Measurements from ENCODE around the gene MKKS. TPM values are rescaled to one million over a fixed set of nuclear protein-coding genes. Genes with fewer than 3 reads are reported as not detected.

Gene MKKS
- total and polyA plus RNA-seq, 2 donors from 2014 or later = 17.8 to 49.2 TPM

- DNase-seq (no peak), FAIRE-seq (peak; percentile 29)
- no peak overlapping the region for H3K4me3 ChIP-seq (ENCODE audit: low read length in 3 of 3)
- TF ChIP-seq, protein P1, sequence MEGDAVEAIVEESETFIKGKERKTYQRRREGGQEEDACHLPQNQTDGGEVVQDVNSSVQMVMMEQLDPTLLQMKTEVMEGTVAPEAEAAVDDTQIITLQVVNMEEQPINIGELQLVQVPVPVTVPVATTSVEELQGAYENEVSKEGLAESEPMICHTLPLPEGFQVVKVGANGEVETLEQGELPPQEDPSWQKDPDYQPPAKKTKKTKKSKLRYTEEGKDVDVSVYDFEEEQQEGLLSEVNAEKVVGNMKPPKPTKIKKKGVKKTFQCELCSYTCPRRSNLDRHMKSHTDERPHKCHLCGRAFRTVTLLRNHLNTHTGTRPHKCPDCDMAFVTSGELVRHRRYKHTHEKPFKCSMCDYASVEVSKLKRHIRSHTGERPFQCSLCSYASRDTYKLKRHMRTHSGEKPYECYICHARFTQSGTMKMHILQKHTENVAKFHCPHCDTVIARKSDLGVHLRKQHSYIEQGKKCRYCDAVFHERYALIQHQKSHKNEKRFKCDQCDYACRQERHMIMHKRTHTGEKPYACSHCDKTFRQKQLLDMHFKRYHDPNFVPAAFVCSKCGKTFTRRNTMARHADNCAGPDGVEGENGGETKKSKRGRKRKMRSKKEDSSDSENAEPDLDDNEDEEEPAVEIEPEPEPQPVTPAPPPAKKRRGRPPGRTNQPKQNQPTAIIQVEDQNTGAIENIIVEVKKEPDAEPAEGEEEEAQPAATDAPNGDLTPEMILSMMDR (IDR thresholded peaks at IDR 0.05; ENCODE audit: borderline replicate concordance, extremely low read depth, insufficient read depth) = no peak
- H3K9me3 ChIP-seq (ENCODE audit: control insufficient read depth in 2 of 3, insufficient read depth in 1 of 3, low read length in 3 of 3) = no peaks in the 10 kb centered on the region
- intact Hi-C loops (cut with DNase I) = no loop called here
- H3K27me3 ChIP-seq (ENCODE audit: control insufficient read depth, insufficient read depth, low read length) = no peaks in the 10 kb centered on the region
- H3K36me3 ChIP-seq (ENCODE audit: control insufficient read depth in 2 of 3, insufficient read depth in 3 of 3, low read length in 3 of 3) = no peaks in the 10 kb centered on the region
- no peak overlapping the region for H3K27ac ChIP-seq (ENCODE audit: low read depth in 2 of 2, low read length in 2 of 2)
- no peaks in the 10 kb centered on the region for H3K4me1 ChIP-seq (ENCODE audit: control insufficient read depth in 2 of 3, insufficient read depth in 2 of 3, low read depth in 1 of 3, low read length in 3 of 3)
- no peak overlapping the region for H3K9ac ChIP-seq (ENCODE audit: low read length in 3 of 3)
Measured at GRCh38 chr20:10369723-10370090, 64.3 kb downstream of the MKKS start.

DNA sequence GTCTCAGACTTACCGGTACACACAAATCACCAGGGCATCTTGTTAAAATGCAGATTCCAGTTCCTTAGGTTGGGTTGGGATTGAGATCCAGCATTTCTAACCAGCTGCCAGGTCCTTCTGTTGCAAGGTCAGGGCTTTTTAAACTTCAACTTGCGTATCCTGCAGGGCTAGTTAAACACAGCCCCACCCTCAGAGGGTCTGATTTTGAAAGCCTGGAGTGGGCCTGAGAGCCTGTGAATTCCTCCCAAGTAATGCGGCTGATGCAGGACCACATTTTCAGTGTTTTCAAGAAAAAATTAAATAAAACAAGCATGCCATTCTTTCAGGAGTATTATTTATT is 65.3 kb downstream of the MKKS start:
- no peak overlapping the region for H3K9ac ChIP-seq (ENCODE audit: low read length in 3 of 3)
- DNase-seq = no peak
- intact Hi-C loops (cut with DNase I) = no loop called here
- H3K36me3 ChIP-seq (ENCODE audit: control insufficient read depth in 2 of 3, insufficient read depth in 3 of 3, low read length in 3 of 3) = no peaks in the 10 kb centered on the region
- no peaks in the 10 kb centered on the region for H3K9me3 ChIP-seq (ENCODE audit: control insufficient read depth in 2 of 3, insufficient read depth in 1 of 3, low read length in 3 of 3)
- no peaks in the 10 kb centered on the region for H3K27me3 ChIP-seq (ENCODE audit: control insufficient read depth, insufficient read depth, low read length)
- FAIRE-seq = no peak
- no peak overlapping the region for H3K27ac ChIP-seq (ENCODE audit: low read depth in 2 of 2, low read length in 2 of 2)
- H3K4me3 ChIP-seq (ENCODE audit: low read length in 3 of 3) = no peak overlapping the region
- no peaks in the 10 kb centered on the region for H3K4me1 ChIP-seq (ENCODE audit: control insufficient read depth in 2 of 3, insufficient read depth in 2 of 3, low read depth in 1 of 3, low read length in 3 of 3)
- TF ChIP-seq, protein P1 (IDR thresholded peaks at IDR 0.05; ENCODE audit: borderline replicate concordance, extremely low read depth, insufficient read depth) = no peak

DNA sequence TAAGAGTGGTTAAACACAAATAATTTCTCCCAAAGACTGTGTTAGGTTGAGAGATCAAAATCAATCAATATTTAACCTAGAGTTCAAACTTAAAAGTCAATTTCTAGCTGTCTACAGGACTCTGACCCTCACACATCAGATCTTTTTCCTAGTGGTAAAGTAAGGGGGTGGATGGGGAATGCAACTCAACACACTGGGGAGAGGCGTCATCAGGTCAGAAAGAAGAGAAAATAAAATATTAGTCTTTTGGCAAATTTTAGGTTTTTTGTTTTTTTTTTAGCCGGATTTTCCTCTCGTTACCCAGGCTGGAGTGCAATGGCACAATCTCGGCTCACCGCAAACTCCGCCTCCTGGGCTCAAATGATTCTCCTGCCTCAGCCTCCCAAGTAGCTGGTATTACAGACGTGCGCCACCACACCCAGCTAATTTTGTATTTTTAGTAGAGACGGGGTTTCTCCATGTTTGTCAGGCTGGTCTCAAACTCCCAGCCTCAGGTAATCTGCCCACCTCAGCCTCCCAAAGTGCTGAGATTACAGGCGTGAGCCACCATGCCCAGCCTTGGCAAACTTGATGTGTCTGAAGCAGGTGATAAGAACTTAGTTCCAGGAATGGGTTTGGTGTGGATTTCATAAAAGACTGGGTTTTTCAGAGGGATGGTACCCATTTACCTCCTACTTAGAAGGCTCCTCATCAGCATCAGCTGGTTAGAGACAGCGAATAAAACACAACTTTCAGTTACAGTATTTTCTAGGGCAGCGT is 65.9 kb downstream of the MKKS start:
- Histone ChIP-seq H3K9ac (ENCODE audit: low read length in 3 of 3) (no peak overlapping the region), H3K4me1 (ENCODE audit: control insufficient read depth in 2 of 3, insufficient read depth in 2 of 3, low read depth in 1 of 3, low read length in 3 of 3) (no peaks in the 10 kb centered on the region), H3K36me3 (ENCODE audit: control insufficient read depth in 2 of 3, insufficient read depth in 3 of 3, low read length in 3 of 3) (no peaks in the 10 kb centered on the region), H3K27ac (ENCODE audit: low read depth in 2 of 2, low read length in 2 of 2) (no peak overlapping the region), H3K27me3 (ENCODE audit: control insufficient read depth, insufficient read depth, low read length) (no peaks in the 10 kb centered on the region), H3K4me3 (ENCODE audit: low read length in 3 of 3) (no peak overlapping the region), H3K9me3 (ENCODE audit: control insufficient read depth in 2 of 3, insufficient read depth in 1 of 3, low read length in 3 of 3) (no peaks in the 10 kb centered on the region)
- FAIRE-seq (no peak), DNase-seq (no peak)
- intact Hi-C loops (cut with DNase I) = no loop called here
- TF ChIP-seq, protein P1 (IDR thresholded peaks at IDR 0.05; ENCODE audit: borderline replicate concordance, extremely low read depth, insufficient read depth) = no peak

GRCh38 chr20:10367693-10367942 is 66.4 kb downstream of the MKKS start:
- Histone ChIP-seq H3K27ac (ENCODE audit: low read depth in 2 of 2, low read length in 2 of 2) (no peak overlapping the region), H3K36me3 (ENCODE audit: control insufficient read depth in 2 of 3, insufficient read depth in 3 of 3, low read length in 3 of 3) (no peaks in the 10 kb centered on the region), H3K9ac (ENCODE audit: low read length in 3 of 3) (no peak overlapping the region), H3K9me3 (ENCODE audit: control insufficient read depth in 2 of 3, insufficient read depth in 1 of 3, low read length in 3 of 3) (peaks cover 0 to 3% (median 0%) of the 10 kb centered on the region in 3 donors), H3K4me3 (ENCODE audit: low read length in 3 of 3) (no peak overlapping the region), H3K4me1 (ENCODE audit: control insufficient read depth in 2 of 3, insufficient read depth in 2 of 3, low read depth in 1 of 3, low read length in 3 of 3) (no peaks in the 10 kb centered on the region), H3K27me3 (ENCODE audit: control insufficient read depth, insufficient read depth, low read length) (no peaks in the 10 kb centered on the region)
- intact Hi-C loops (cut with DNase I) = no loop called here
- TF ChIP-seq, protein P1 (IDR thresholded peaks at IDR 0.05; ENCODE audit: borderline replicate concordance, extremely low read depth, insufficient read depth) = no peak
- FAIRE-seq (no peak), DNase-seq (no peak)

All from kidney (tissue), 14 donors.